Measurements from ENCODE around the gene OTOF.

OTOF gene

GRCh38 chr2:26500406-26500805 lies 22.5 kb upstream of the OTOF start:
- no peak for DNase-seq (ENCODE audit: low read depth)

- no peak for DNase-seq (ENCODE audit: low read depth)
Measured at GRCh38 chr2:26495705-26496297, 17.9 kb upstream of the OTOF start.

- no peak for DNase-seq (ENCODE audit: low read depth)
Measured at GRCh38 chr2:26494891-26495290, 17.0 kb upstream of the OTOF start.

GRCh38 chr2:26494199-26494598 lies 16.3 kb upstream of the OTOF start:
- DNase-seq (ENCODE audit: low read depth), result no peak

GRCh38 chr2:26493566-26493965 lies 15.6 kb upstream of the OTOF start:
- no peak for DNase-seq (ENCODE audit: low read depth)

- DNase-seq (ENCODE audit: low read depth), result no peak
Measured at GRCh38 chr2:26492749-26493515, 15.0 kb upstream of the OTOF start.

- no peak for DNase-seq (ENCODE audit: low read depth)
Measured at GRCh38 chr2:26491563-26492167, 13.7 kb upstream of the OTOF start.

GRCh38 chr2:26489213-26489850 lies 11.4 kb upstream of the OTOF start:
- no peak for DNase-seq (ENCODE audit: low read depth)

GRCh38 chr2:26488463-26489212 lies 10.7 kb upstream of the OTOF start:
- DNase-seq (ENCODE audit: low read depth), result no peak

- no peak for DNase-seq (ENCODE audit: low read depth)
Measured at GRCh38 chr2:26487192-26487591, 9.3 kb upstream of the OTOF start.

GRCh38 chr2:26486789-26487188 lies 8.9 kb upstream of the OTOF start:
- DNase-seq (ENCODE audit: low read depth), result no peak

GRCh38 chr2:26485725-26486418 lies 7.9 kb upstream of the OTOF start:
- no peak for DNase-seq (ENCODE audit: low read depth)

GRCh38 chr2:26485099-26485498 lies 7.2 kb upstream of the OTOF start:
- no peak for DNase-seq (ENCODE audit: low read depth)

GRCh38 chr2:26484579-26484978 lies 6.7 kb upstream of the OTOF start:
- no peak for DNase-seq (ENCODE audit: low read depth)

GRCh38 chr2:26483957-26484565 lies 6.1 kb upstream of the OTOF start:
- no peak for DNase-seq (ENCODE audit: low read depth)

- no peak for DNase-seq (ENCODE audit: low read depth)
Measured at GRCh38 chr2:26483516-26483915, 5.6 kb upstream of the OTOF start.

- no peak for DNase-seq (ENCODE audit: low read depth)
Measured at GRCh38 chr2:26483027-26483326, 5.1 kb upstream of the OTOF start.

GRCh38 chr2:26482211-26483026 lies 4.5 kb upstream of the OTOF start:
- DNase-seq (ENCODE audit: low read depth), result no peak

- DNase-seq (ENCODE audit: low read depth), result no peak
Measured at GRCh38 chr2:26481706-26482105, 3.8 kb upstream of the OTOF start.

GRCh38 chr2:26480566-26481423 lies 2.9 kb upstream of the OTOF start:
- DNase-seq (ENCODE audit: low read depth), result no peak

Measured in activated T-cell treated with anti-CD3 and anti-CD28 coated beads for 1 hour (primary cell).